ENCODE measurements around the gene SDCCAG8.

GRCh38 chr1:243496806-243497205, 241.0 kb downstream of the SDCCAG8 start:
- no peak for TF ChIP-seq CTCF (IDR thresholded peaks at IDR 0.05)
- TF ChIP-seq POLR2AphosphoS5 (IDR thresholded peaks at IDR 0.05) = no peak
- TF ChIP-seq POLR2A (IDR thresholded peaks at IDR 0.05) = no peak
- no peak for TF ChIP-seq EP300 (IDR thresholded peaks at IDR 0.05)

All from suprapubic skin (tissue), 4 donors.